GM18502 (cell line): Measurements from ENCODE around the gene LIN7A.
A peak's percentile ranks its signal among the peaks of the same experiment; 100 is the strongest.

Experiments used
- ATAC-seq: cut with Tn5 transposase; IDR thresholded peaks from one replicate; pipeline ENCODE4 v1.9.1; 2021; ENCODE audit warnings: mild to moderate bottlenecking; ENCODE audit not compliant: unreplicated experiment, poor library complexity

Gene LIN7A, protein sequence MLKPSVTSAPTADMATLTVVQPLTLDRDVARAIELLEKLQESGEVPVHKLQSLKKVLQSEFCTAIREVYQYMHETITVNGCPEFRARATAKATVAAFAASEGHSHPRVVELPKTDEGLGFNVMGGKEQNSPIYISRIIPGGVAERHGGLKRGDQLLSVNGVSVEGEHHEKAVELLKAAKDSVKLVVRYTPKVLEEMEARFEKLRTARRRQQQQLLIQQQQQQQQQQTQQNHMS

GRCh38 chr12:80937391-80938238 is at the start of gene LIN7A:
TSS of gene LIN7A (minus strand) at chr12:80937934. CDS start at chr12:80937722, 212 bp downstream.
- ATAC-seq: peak; percentile 26

GRCh38 chr12:80986224-80986623 is 48.5 kb upstream of the LIN7A start:
- ATAC-seq: no peak

- no peak for ATAC-seq
Measured at GRCh38 chr12:80979816-80980215, 42.1 kb upstream of the LIN7A start.

- no peak for ATAC-seq
Measured at GRCh38 chr12:80979251-80979650, 41.5 kb upstream of the LIN7A start.

- no peak for ATAC-seq
Measured at GRCh38 chr12:80977346-80977745, 39.6 kb upstream of the LIN7A start.

- ATAC-seq: no peak
Measured at GRCh38 chr12:80968326-80968725, 30.6 kb upstream of the LIN7A start.

- ATAC-seq: no peak
Measured at GRCh38 chr12:80967565-80967964, 29.8 kb upstream of the LIN7A start.

- ATAC-seq: no peak
Measured at GRCh38 chr12:80966001-80966400, 28.3 kb upstream of the LIN7A start.

DNA sequence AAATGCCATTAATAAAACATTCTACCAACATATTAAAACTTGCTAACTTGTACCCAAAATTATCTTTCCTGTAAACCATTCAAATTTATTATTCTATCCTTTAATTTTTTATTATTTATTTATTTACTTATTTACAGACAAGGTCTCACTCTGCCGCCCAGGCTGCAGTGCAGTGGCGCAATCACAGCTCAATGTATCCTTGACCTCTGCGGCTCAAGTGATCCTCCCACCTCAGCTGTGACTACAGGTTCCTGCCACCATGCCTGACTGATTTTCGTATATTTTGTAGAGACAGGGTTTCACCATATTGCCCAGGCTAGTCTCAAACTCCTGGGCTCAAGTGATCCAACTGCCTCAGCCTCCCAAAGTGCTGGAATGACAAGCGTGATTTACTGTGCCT is 20.4 kb upstream of the LIN7A start:
- no peak for ATAC-seq

DNA sequence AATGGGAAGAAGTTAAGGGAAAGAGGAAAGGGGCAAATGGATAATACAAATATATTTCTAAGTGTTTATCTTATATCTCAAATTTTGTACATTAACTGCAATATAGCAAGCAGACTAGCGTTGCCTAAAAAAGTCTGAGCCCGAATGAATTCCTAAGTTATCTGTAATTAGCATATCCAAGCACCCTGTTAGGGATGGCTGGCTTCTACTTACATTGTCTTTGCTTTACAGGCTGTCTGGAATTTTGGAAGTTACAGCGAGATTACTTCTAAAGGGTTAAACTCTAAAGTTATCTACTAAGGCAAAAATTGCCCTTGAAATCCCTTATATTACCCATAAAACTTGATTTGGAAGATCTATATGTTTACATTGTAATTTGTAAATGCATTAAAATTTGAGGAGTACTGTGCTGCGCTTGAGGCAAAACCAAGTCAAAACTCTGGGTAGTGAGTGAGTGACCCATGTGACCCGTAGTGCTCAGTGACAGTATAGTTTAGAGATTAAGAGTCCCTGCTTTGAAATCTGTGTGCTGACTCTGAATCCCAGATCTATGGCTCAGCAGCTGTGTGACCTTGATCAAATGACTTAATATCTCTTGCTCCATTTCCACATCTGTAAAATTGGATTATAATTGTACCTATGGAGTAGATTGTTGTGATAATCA is 17.3 kb upstream of the LIN7A start:
- ATAC-seq: no peak

DNA sequence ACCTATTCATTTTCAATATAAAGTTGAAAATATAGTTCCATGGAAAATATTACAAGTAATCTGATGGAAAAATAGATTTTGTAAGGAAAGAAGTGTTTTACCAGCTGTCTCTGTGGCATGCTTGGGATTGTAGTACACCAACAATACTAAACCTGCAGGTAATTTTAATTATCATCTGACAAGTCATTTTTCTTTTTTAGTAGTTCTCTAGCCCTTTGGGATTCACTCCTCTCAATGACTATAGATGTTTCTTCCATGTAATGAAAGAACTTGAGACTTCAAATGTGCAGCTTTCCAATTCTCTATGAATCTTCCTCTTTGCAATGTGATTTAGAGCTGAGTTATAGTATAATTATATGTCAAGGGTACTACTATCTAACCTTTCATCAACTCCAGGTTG is 14.7 kb upstream of the LIN7A start:
- ATAC-seq: no peak

DNA sequence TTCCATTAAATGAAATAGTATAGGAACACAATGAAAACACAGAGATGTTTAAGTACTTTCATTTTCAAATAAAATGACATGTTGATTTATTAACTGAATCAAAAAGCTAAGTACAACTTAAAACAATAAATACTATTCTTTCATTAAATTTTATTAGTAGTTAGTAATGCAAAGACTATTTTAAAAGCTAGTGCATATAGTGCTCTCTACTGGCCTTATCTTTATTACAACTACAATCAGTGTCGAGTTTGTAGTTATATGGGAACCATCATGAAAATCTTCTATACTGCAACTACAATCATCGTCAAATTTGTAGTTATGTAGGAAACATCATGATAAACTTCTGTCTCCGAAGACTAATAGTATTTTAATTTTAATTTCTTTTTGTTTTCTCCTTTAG is 8.9 kb upstream of the LIN7A start:
- ATAC-seq: peak; percentile 55

- no peak for ATAC-seq
Measured at GRCh38 chr12:80943338-80943737, 5.6 kb upstream of the LIN7A start.

DNA sequence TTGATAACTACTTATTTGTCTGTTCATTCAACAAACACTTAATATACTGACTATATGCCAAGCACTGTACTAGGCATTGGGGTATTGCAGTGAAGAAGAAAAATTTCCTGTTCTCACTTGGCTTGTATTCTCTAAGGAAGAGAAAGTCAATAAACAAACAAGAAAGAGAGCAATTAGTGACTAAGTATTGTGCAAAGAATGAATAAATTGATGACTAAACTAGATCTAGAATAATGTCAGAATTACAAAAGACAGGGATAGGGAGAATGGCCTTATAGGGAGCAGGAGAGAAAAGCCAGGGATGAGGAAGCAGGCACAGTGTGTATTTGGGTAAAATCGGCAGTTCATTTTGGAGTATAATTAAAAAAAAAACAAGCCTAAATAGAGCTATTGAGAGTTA is 4.2 kb upstream of the LIN7A start:
- no peak for ATAC-seq

DNA sequence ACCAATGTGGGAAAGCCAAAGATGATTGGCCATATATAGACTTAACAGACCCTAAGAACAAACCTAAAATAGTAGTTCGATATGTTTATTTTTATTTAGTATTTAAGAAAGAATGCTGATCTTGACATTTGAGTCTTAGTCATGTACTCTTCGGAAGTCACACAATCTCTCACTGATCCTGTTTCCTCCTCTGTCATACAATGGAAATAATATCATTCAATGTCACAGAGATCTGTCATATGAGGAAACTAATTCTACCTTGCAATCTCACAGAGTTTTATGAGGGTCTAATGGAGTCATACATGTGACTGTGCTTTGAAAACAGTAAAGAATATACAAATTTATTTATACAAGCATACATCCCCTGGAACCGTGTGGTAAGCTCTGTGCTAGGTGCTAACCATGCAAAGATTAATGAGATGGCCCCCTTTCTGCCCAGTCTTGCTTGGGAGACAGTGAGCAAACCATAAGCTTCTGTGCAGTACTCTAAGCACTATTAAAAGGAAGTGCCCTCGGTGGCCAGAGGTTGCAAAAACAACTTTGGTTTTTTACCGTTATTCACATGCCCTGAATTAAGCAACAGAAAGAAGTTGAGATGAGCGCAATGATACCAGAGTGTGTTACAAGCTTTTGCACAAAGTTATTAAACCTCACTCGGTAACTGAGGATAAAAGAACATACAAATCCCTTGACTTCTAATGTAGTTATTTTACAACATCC is 1.7 kb upstream of the LIN7A start:
- ATAC-seq: no peak

GRCh38 chr12:80938397-80938796 is 663 bp upstream of the LIN7A start:
- no peak for ATAC-seq

GRCh38 chr12:80936642-80937390 is 918 bp downstream of the LIN7A start:
- peak; percentile 59 for ATAC-seq

GRCh38 chr12:80936353-80936641 is 1.4 kb downstream of the LIN7A start:
- no peak for ATAC-seq

GRCh38 chr12:80935111-80935510 is 2.6 kb downstream of the LIN7A start:
- no peak for ATAC-seq

DNA sequence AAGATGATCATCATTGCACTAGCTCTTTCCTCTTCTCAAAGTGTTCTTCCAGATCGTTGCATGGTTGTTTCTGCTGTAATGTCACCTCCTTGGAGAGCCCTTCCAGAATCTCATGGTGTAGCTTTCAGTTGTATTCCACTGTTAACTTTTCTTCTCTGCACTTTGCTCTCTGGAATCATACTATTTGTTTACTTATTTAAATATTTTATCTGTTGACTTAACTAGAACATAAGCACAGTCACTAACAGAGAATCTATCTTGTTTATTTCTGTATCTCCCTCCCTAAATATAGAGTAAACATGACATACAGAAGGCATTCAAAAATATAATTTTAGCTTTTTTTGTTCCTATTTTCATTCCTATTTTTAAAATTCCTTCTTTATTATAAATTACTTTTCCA is 11.8 kb downstream of the LIN7A start:
- no peak for ATAC-seq
